GM12872 (cell line): ENCODE data around the gene SLC26A5.

Experiments
- CTCF ChIP-seq: IDR thresholded peaks from 3 replicates; pipeline ENCODE4 v1.5.1; 2011; ENCODE audit warnings: low read depth, mild to moderate bottlenecking, low read length, moderate library complexity; ENCODE audit not compliant: insufficient read depth

The SLC26A5 gene

DNA sequence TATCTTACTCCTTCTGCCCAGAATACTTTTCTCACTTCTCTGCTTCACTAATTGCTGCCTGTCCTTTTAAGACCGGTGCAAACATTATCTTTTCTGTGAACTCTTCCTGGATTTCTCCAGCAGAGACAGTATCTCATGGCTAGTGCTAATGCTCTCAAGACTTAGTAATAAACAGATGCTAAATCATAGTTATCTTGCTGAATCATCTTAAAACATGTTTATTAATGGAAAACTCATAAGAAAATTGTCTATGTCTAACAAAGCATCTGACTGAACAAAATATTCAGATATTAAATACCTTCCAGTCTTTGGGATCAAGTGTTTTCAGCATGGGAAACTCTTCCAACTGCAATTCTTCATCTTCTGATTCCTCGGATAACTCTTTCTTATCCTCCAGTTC lies 104.5 kb downstream of the SLC26A5 start:
- no peak for TF ChIP-seq CTCF

GRCh38 chr7:103338864-103339263 lies 107.1 kb downstream of the SLC26A5 start:
- no peak for TF ChIP-seq CTCF

DNA sequence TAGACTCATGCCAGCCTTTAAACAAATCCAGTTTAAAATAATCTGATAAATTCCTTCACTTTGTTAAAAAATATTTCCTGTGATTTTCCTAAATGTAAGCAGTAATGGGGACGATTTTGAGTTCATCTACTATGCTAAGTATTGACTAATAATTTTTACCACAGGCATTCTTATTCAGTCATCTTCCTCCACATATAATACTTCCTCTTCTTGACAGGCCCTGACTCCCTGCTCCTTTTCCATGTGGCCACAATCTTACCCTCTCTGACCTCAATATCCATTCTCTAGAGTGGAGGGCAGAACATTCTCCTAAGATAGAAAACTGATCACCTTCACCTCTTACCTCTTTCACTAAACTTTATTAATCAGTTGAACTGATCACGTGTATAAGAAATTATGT lies 109.2 kb downstream of the SLC26A5 start:
- TF ChIP-seq CTCF: no peak

- TF ChIP-seq CTCF: no peak
Measured at GRCh38 chr7:103325744-103326143, 120.3 kb downstream of the SLC26A5 start.
